ENCODE results near the gene RBM43.

DNA sequence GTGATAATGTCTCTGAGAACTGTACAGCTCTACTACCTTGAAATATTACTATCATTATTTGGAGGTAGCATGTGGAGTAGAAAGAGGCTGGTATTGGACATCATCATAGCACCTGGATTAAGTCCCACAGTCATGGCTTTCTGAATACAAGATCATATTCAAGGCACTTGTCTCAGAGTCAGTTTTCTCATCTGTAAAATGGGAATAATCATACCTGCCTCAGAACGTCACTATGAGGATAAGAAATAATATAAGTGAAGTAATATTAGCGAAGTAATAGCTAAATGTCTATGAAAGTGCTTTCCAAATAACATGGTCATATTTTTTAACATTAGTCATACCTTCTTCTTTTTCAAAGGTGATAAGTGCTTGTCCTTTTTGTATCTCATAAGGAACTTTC is 16.8 kb upstream of the RBM43 start:
- no peak for TF ChIP-seq POLR2A (IDR thresholded peaks at IDR 0.05; ENCODE audit: low read depth, low read length)
- TF ChIP-seq, protein P1, sequence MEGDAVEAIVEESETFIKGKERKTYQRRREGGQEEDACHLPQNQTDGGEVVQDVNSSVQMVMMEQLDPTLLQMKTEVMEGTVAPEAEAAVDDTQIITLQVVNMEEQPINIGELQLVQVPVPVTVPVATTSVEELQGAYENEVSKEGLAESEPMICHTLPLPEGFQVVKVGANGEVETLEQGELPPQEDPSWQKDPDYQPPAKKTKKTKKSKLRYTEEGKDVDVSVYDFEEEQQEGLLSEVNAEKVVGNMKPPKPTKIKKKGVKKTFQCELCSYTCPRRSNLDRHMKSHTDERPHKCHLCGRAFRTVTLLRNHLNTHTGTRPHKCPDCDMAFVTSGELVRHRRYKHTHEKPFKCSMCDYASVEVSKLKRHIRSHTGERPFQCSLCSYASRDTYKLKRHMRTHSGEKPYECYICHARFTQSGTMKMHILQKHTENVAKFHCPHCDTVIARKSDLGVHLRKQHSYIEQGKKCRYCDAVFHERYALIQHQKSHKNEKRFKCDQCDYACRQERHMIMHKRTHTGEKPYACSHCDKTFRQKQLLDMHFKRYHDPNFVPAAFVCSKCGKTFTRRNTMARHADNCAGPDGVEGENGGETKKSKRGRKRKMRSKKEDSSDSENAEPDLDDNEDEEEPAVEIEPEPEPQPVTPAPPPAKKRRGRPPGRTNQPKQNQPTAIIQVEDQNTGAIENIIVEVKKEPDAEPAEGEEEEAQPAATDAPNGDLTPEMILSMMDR (conservative IDR thresholded peaks at IDR 0.05; ENCODE audit: low read depth, low read length) = no peak
- no peak for TF ChIP-seq RAD21 (IDR thresholded peaks at IDR 0.05; ENCODE audit: low read length)
- no peak for TF ChIP-seq MAFK (IDR thresholded peaks at IDR 0.05; ENCODE audit: low read depth, low read length)
- no peak for TF ChIP-seq RFX5 (IDR thresholded peaks at IDR 0.05; ENCODE audit: low read depth, low read length)
- no peak for TF ChIP-seq FOS (IDR thresholded peaks at IDR 0.05; ENCODE audit: low read depth, low read length)
- TF ChIP-seq CHD1 (IDR thresholded peaks at IDR 0.05; ENCODE audit: low read depth, low read length) = no peak
- no peak for TF ChIP-seq NFE2L2 (IDR thresholded peaks at IDR 0.05; ENCODE audit: low read depth, low read length)
- TF ChIP-seq, protein P2, sequence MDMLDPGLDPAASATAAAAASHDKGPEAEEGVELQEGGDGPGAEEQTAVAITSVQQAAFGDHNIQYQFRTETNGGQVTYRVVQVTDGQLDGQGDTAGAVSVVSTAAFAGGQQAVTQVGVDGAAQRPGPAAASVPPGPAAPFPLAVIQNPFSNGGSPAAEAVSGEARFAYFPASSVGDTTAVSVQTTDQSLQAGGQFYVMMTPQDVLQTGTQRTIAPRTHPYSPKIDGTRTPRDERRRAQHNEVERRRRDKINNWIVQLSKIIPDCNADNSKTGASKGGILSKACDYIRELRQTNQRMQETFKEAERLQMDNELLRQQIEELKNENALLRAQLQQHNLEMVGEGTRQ (IDR thresholded peaks at IDR 0.05; ENCODE audit: low read depth, low read length) = no peak
- TF ChIP-seq SMC3 (IDR thresholded peaks at IDR 0.05; ENCODE audit: low read depth, low read length) = no peak
- no peak for TF ChIP-seq CEBPB (IDR thresholded peaks at IDR 0.05; ENCODE audit: low read depth, low read length)
